ENCODE results near the gene LY6G5B. TPM values are rescaled to one million over a fixed set of nuclear protein-coding genes. Genes with fewer than 3 reads are reported as not detected.
A peak's percentile ranks its signal among the peaks of the same experiment; 100 is the strongest.
"Not testable (repeated sequence)": the region's sequence is repeated elsewhere in the genome, so short reads cannot be mapped to it uniquely, and the experiment has no call there.

Gene LY6G5B
- total RNA-seq, 1 donor from 2014 or later, result 32.1 TPM

- Mint-ChIP-seq H3K27ac (no peak overlapping the region), H3K4me1 (ENCODE audit: low read depth) (peaks cover 16% of the 10 kb centered on the region), H3K36me3 (ENCODE audit: low read depth) (peaks cover 55% of the 10 kb centered on the region), H3K27me3 (ENCODE audit: low read depth) (no peaks in the 10 kb centered on the region), H3K4me3 (ENCODE audit: low read depth) (no peak overlapping the region), H3K9me3 (no peaks in the 10 kb centered on the region)
- intact Hi-C loops (cut with micrococcal nuclease), result no loop called here
- DNase-seq (ENCODE audit: low spot score), result no peak
These were observed 23.1 kb downstream of the LY6G5B start for GRCh38 chr6:31692886-31693285.

DNA sequence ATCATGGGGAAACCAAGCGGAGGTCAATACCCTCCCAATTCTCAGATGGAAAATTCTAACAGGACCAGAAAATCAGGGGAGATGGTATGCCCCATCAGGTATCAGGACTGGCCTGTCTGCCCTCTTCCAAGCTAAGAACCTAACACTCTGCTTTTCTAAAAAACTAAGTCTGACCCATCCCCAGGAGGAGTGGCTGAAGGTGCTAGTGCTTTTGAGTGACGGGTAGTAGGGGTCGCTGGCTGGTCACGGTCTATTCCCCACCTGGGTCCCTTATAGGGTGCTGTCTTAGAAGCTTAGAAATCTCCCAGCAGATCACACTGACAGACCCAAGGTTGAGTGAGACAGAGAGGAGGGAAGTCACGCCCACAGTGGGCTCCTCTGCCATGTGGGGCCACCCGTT is 23.8 kb downstream of the LY6G5B start:
- peaks cover 19% of the 10 kb centered on the region for H3K4me1 Mint-ChIP-seq (ENCODE audit: low read depth)
- H3K27ac Mint-ChIP-seq, result no peak overlapping the region
- H3K27me3 Mint-ChIP-seq (ENCODE audit: low read depth), result no peaks in the 10 kb centered on the region
- DNase-seq (ENCODE audit: low spot score), result no peak
- no peak overlapping the region for H3K4me3 Mint-ChIP-seq (ENCODE audit: low read depth)
- H3K36me3 Mint-ChIP-seq (ENCODE audit: low read depth), result peaks cover 54% of the 10 kb centered on the region
- intact Hi-C loops (cut with micrococcal nuclease), result no loop called here
- no peaks in the 10 kb centered on the region for H3K9me3 Mint-ChIP-seq

DNA sequence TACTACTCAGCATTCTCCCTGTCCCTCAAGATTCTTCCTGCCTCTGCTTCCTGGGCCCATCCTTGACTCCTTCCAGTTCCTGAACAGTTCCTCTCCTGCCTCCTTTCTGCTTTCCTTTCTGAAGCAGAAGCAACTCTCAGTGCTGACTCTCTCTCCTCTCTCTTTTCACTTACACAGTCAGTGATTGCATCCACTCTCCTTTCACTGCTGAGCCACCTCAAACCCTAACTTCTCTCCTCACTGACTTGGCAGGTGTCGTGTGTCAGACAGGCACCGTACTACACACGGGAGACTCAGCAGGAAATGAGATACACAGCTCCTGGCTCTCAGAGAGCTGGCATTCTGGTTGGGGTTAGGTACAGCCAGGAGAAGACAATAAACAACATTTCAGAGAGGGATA is 27.8 kb downstream of the LY6G5B start:
- intact Hi-C loops (cut with micrococcal nuclease), result no loop called here
- peak overlapping the region; percentile 79 for H3K27ac Mint-ChIP-seq
- no peaks in the 10 kb centered on the region for H3K27me3 Mint-ChIP-seq (ENCODE audit: low read depth)
- peaks cover 24% of the 10 kb centered on the region for H3K4me1 Mint-ChIP-seq (ENCODE audit: low read depth)
- no peaks in the 10 kb centered on the region for H3K9me3 Mint-ChIP-seq
- peaks cover 42% of the 10 kb centered on the region for H3K36me3 Mint-ChIP-seq (ENCODE audit: low read depth)
- DNase-seq (ENCODE audit: low spot score), result no peak
- H3K4me3 Mint-ChIP-seq (ENCODE audit: low read depth), result no peak overlapping the region

DNA sequence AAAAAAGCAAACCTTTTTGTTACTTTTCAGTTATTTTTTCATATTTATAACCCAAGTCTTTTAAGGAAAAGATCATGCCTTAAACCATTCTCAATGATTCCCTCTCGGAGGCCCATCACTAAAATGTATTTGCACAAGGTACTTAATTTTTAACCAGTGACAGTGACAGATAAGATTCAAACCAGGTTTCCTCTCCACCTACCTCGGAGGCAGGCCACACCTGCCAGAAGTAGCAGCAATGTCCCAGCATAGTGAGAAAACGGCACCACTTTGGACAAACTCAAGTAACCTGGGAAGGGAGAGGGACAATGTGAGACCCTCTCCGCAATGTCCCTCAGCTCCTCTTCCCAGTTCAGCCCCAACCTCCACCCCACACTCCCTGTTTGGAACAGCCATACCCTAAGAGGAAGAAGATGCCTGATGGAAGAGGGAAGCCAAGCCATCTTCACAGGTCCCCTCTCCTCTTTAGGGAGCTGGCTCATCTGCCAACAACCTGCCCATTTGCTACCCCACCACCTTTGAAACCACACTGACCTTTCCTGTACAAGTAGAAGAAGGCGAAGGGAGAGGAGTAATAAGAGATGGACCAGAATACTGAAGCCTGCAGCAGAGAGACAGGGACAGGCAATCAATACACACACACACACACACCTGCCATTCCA is 31.1 kb downstream of the LY6G5B start:
- Mint-ChIP-seq H3K4me3 (ENCODE audit: low read depth) (peak overlapping the region; percentile 99), H3K36me3 (ENCODE audit: low read depth) (peaks cover 24% of the 10 kb centered on the region), H3K4me1 (ENCODE audit: low read depth) (peaks cover 28% of the 10 kb centered on the region), H3K27me3 (ENCODE audit: low read depth) (no peaks in the 10 kb centered on the region), H3K9me3 (no peaks in the 10 kb centered on the region), H3K27ac (no peak overlapping the region)
- intact Hi-C loops (cut with micrococcal nuclease), result no loop called here
- no peak for DNase-seq (ENCODE audit: low spot score)

DNA sequence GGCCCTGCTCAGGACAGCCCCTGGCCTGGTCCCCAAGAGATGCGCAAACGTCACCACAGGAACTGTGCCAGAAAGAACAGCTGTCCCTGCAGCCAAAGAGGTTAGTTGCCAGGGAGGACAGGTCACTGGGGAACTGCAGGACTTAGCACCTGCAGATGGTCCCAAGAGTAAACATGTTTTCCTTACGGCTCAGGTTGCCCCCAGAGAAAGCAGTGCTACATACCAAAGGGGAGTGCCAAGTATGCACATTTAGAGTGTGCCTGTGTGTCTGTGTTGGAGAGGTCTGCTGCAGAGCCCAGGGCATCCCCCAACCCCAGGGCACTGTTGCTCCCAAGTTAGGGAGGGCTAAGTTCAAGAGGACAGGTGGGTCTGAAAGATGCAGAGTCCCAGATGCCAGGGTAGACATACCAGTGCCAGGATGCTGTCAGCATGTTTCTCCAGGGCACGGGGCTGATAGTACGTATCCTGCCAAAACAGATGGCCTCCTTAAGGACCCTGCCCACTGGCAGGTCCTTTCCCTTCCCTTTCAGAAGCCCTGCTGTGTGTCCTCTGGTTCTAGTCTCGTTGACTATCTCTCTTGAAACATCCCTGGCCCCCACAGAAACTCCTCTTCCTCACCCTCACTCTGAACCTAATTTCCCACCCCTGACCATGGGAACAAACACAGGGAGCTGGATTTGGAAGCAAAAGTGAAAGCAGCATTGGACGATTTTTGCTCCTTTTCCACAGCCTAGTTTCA is 32.1 kb downstream of the LY6G5B start:
- intact Hi-C loops (cut with micrococcal nuclease), result loop anchor here (2.0 kb wide), 1 partner anchor 37 kb away; the partner anchor contains the start of gene GPANK1
- Mint-ChIP-seq H3K27ac (peak overlapping the region; percentile 98), H3K4me3 (ENCODE audit: low read depth) (peak overlapping the region; percentile 99), H3K36me3 (ENCODE audit: low read depth) (peaks cover 18% of the 10 kb centered on the region), H3K9me3 (no peaks in the 10 kb centered on the region), H3K27me3 (ENCODE audit: low read depth) (no peaks in the 10 kb centered on the region), H3K4me1 (ENCODE audit: low read depth) (peaks cover 28% of the 10 kb centered on the region)
- DNase-seq (ENCODE audit: low spot score), result no peak

- H3K36me3 Mint-ChIP-seq (ENCODE audit: low read depth), result peaks cover 15% of the 10 kb centered on the region
- H3K27ac Mint-ChIP-seq, result peak overlapping the region; percentile 98
- intact Hi-C loops (cut with micrococcal nuclease), result loop anchor here (2.0 kb wide), 1 partner anchor 38 kb away; the partner anchor contains the start of gene GPANK1
- H3K4me1 Mint-ChIP-seq (ENCODE audit: low read depth), result peaks cover 26% of the 10 kb centered on the region
- no peak for DNase-seq (ENCODE audit: low spot score)
- H3K27me3 Mint-ChIP-seq (ENCODE audit: low read depth), result no peaks in the 10 kb centered on the region
- peak overlapping the region; percentile 99 for H3K4me3 Mint-ChIP-seq (ENCODE audit: low read depth)
- H3K9me3 Mint-ChIP-seq, result no peaks in the 10 kb centered on the region
These were observed 32.6 kb downstream of the LY6G5B start for GRCh38 chr6:31702405-31702818.

GRCh38 chr6:31702819-31703716 is 33.3 kb downstream of the LY6G5B start, which contains the start of gene ABHD16A:
TSS of gene ABHD16A (minus strand) at chr6:31703324. CDS start at chr6:31703281, 43 bp downstream.
- Mint-ChIP-seq H3K9me3 (no peaks in the 10 kb centered on the region), H3K36me3 (ENCODE audit: low read depth) (peaks cover 8% of the 10 kb centered on the region), H3K27ac (peak within 1 kb of the TSS; percentile 98), H3K4me3 (ENCODE audit: low read depth) (peak within 1 kb of the TSS; percentile 99), H3K27me3 (ENCODE audit: low read depth) (no peaks in the 10 kb centered on the region), H3K4me1 (ENCODE audit: low read depth) (peaks cover 20% of the 10 kb centered on the region)
- intact Hi-C loops (cut with micrococcal nuclease), result loop anchor here (1.0 to 2.0 kb wide), 2 partner anchors 31 to 38 kb away; partner anchors contain the start of gene GPANK1
- peak; percentile 96 for DNase-seq (ENCODE audit: low spot score)

DNA sequence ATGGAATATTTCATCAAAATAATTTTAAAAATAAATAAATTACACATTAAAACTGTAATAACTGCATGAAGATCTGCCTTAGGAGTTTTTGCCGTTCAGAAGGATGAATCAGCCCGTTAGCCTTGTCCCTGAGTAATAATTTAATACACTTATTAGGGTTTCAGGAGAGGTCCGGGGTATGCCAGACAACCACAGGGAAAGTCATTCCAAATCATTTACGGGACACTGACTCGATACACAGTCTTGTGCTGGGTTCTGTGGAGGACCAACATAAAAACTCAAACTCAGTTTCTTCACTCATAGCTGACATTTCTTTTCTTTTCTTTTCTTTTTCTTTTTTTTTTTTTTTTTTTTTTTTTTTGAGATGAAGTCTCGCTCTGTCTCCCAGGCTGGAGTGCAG is 36.2 kb downstream of the LY6G5B start:
- H3K36me3 Mint-ChIP-seq (ENCODE audit: low read depth), result peaks cover 4% of the 10 kb centered on the region
- DNase-seq (ENCODE audit: low spot score), result no peak
- intact Hi-C loops (cut with micrococcal nuclease), result no loop called here
- no peak overlapping the region for H3K4me3 Mint-ChIP-seq (ENCODE audit: low read depth)
- H3K9me3 Mint-ChIP-seq, result no peaks in the 10 kb centered on the region
- no peak overlapping the region for H3K27ac Mint-ChIP-seq
- H3K27me3 Mint-ChIP-seq (ENCODE audit: low read depth), result no peaks in the 10 kb centered on the region
- H3K4me1 Mint-ChIP-seq (ENCODE audit: low read depth), result peaks cover 20% of the 10 kb centered on the region

DNA sequence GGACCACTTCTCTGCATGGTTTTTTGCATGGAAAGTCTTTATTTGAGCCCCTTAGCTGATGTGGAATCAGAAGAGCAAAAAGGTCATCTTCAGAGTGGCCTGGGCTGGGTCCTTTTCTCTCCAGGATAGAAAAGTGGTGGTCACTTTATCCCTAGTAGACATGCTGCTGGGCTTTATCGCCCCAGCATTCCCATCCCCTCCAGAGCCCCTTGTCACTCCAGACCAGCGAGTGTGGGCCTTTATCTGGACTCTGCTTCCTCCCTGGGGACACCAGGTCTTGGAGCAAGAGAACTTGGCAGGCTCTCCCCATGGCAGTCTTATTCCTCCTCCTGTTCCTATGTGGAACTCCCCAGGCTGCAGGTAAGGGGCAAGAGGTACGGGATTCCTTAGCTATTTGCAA is 36.8 kb downstream of the LY6G5B start, which contains the start of gene LY6G6F:
LY6G6F (plus strand) TSS at position 268 of the 400 bp plus-strand sequence; CDS start at position 309, 41 bp downstream.
- Mint-ChIP-seq H3K27me3 (ENCODE audit: low read depth) (no peaks in the 10 kb centered on the region), H3K9me3 (no peaks in the 10 kb centered on the region), H3K27ac (no peak within 1 kb of the TSS), H3K4me3 (ENCODE audit: low read depth) (no peak within 1 kb of the TSS), H3K36me3 (ENCODE audit: low read depth) (no peaks in the 10 kb centered on the region), H3K4me1 (ENCODE audit: low read depth) (peaks cover 18% of the 10 kb centered on the region)
- DNase-seq (ENCODE audit: low spot score), result no peak
- intact Hi-C loops (cut with micrococcal nuclease), result no loop called here

DNA sequence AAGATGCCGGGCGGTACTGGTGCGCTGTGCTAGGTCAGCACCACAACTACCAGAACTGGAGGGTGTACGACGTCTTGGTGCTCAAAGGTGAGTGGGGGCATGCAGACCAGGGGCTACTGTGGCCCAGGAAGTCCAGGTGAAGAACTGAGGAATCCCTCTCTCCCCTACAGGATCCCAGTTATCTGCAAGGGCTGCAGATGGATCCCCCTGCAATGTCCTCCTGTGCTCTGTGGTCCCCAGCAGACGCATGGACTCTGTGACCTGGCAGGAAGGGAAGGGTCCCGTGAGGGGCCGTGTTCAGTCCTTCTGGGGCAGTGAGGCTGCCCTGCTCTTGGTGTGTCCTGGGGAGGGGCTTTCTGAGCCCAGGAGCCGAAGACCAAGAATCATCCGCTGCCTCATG is 37.9 kb downstream of the LY6G5B start:
- Mint-ChIP-seq H3K4me3 (ENCODE audit: low read depth) (no peak overlapping the region), H3K4me1 (ENCODE audit: low read depth) (peaks cover 13% of the 10 kb centered on the region), H3K36me3 (ENCODE audit: low read depth) (no peaks in the 10 kb centered on the region), H3K9me3 (no peaks in the 10 kb centered on the region), H3K27ac (no peak overlapping the region), H3K27me3 (ENCODE audit: low read depth) (peaks cover 4% of the 10 kb centered on the region)
- intact Hi-C loops (cut with micrococcal nuclease), result no loop called here
- no peak for DNase-seq (ENCODE audit: low spot score)

- H3K4me3 Mint-ChIP-seq (ENCODE audit: low read depth), result no peak overlapping the region
- intact Hi-C loops (cut with micrococcal nuclease), result no loop called here
- peaks cover 13% of the 10 kb centered on the region for H3K4me1 Mint-ChIP-seq (ENCODE audit: low read depth)
- no peak for DNase-seq (ENCODE audit: low spot score)
- H3K27ac Mint-ChIP-seq, result no peak overlapping the region
- H3K36me3 Mint-ChIP-seq (ENCODE audit: low read depth), result no peaks in the 10 kb centered on the region
- H3K9me3 Mint-ChIP-seq, result no peaks in the 10 kb centered on the region
- peaks cover 6% of the 10 kb centered on the region for H3K27me3 Mint-ChIP-seq (ENCODE audit: low read depth)
These were observed 38.4 kb downstream of the LY6G5B start for GRCh38 chr6:31708224-31708623.

GRCh38 chr6:31709157-31709556 is 39.4 kb downstream of the LY6G5B start:
- intact Hi-C loops (cut with micrococcal nuclease); H3K27ac Mint-ChIP-seq; H3K4me1 Mint-ChIP-seq (ENCODE audit: low read depth); H3K9me3 Mint-ChIP-seq; H3K4me3 Mint-ChIP-seq (ENCODE audit: low read depth); H3K36me3 Mint-ChIP-seq (ENCODE audit: low read depth); H3K27me3 Mint-ChIP-seq (ENCODE audit: low read depth); DNase-seq (ENCODE audit: low spot score): not testable (repeated sequence)
